Activated T-helper 1 cell treated with anti-CD3 and anti-CD28 coated beads, Interleukin-12 subunit alpha, Interleukin-12 subunit beta, Interleukin-2, Interleukin-4 antibody, amounts not matched to agents 30 ng/mL and 10 ng/mL and 1 ng/mL, durations not matched to agents 14 hours and 24 hours and 36 hours (primary cell): ENCODE data around the gene RNF20. TPM values are rescaled to one million over a fixed set of nuclear protein-coding genes. Genes with fewer than 3 reads are reported as not detected.
"Not testable (repeated sequence)": the region's sequence is repeated elsewhere in the genome, so short reads cannot be mapped to it uniquely, and the experiment has no call there.

ENCODE experiments used
- DNase-seq: peaks from one replicate; pipeline ENCODE4 v3.0.0; 2021; ENCODE audit warnings: low spot score
- H3K27ac Mint-ChIP-seq: one replicate; pipeline ENCODE4 v1.8.0; 2021; ENCODE audit warnings: mild to moderate bottlenecking, mixed read lengths
- H3K27me3 Mint-ChIP-seq: one replicate; pipeline ENCODE4 v1.8.0; 2022; ENCODE audit warnings: mild to moderate bottlenecking, moderate library complexity, mixed read lengths; ENCODE audit not compliant: insufficient read depth
- H3K36me3 Mint-ChIP-seq: one replicate; pipeline ENCODE4 v1.8.0; 2021; ENCODE audit warnings: low read depth, mixed read lengths
- H3K4me1 Mint-ChIP-seq: one replicate; pipeline ENCODE4 v1.8.0; 2021; ENCODE audit warnings: low read depth, mixed read lengths
- H3K4me3 Mint-ChIP-seq: one replicate; pipeline ENCODE4 v1.8.0; 2021; ENCODE audit warnings: mild to moderate bottlenecking, moderate library complexity, mixed read lengths
- H3K9me3 Mint-ChIP-seq: one replicate; pipeline ENCODE4 v1.8.0; 2021; ENCODE audit warnings: mixed read lengths
- intact Hi-C: fragments of 100-400 bp; cut with micrococcal nuclease; formaldehyde crosslinking; loops from one replicate; pipeline ENCODE4 v1.15.1; 2024
- total RNA-seq: library from RNA; stranded (reverse); gene quantifications from 2 replicates; pipeline ENCODE4 v1.2.3, GENCODE V29; 2022

RNF20 gene
- total RNA-seq, 1 donor from 2014 or later, result 45.9 TPM

DNA sequence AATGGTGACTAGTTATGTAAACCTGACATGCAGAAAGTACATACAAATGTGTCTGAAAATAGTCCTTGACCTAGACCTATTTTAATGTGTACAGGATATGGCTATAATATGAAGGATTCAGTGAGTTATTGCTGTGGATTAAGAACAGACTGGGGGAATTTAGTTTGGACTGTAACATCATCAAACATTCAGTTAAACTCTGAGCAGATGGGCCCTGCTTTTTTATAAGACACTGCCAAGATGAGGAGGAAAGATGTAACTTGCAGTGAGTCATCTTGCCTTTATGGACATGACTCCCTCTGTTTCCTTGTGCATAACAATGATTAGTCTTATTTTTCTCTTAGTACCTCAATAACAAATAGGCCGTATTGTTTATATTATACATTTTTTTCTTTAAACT lies 48.9 kb downstream of the RNF20 start:
- no peaks in the 10 kb centered on the region for H3K9me3 Mint-ChIP-seq
- DNase-seq, result no peak
- H3K27ac Mint-ChIP-seq, result no peak overlapping the region
- intact Hi-C loops, result no loop called here
- peaks cover 18% of the 10 kb centered on the region for H3K4me1 Mint-ChIP-seq
- H3K4me3 Mint-ChIP-seq, result no peak overlapping the region
- no peaks in the 10 kb centered on the region for H3K27me3 Mint-ChIP-seq
- H3K36me3 Mint-ChIP-seq, result no peaks in the 10 kb centered on the region

DNA sequence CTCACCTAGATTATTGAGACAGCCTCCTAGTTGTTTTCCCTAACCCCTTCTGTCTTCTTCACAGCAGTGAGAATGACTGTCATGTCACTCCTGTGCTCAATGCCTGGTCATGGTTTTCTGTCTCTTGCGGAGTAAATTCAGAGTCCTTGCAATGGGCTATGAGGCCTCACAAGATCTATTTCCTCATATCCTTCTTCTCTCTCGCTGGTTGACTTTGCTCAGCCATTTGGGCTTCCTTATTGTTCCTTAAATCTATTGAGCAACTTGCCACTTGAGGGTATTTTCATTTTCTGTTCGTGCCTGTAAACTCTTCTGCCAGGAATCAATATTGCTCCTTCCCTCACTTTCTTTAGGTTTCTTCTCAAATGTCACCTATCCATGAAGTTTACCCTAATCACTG lies 52.1 kb downstream of the RNF20 start:
- no peak for DNase-seq
- no peak overlapping the region for H3K27ac Mint-ChIP-seq
- no peak overlapping the region for H3K4me3 Mint-ChIP-seq
- H3K27me3 Mint-ChIP-seq, result peaks cover 2% of the 10 kb centered on the region
- H3K4me1 Mint-ChIP-seq, result peaks cover 18% of the 10 kb centered on the region
- no peaks in the 10 kb centered on the region for H3K9me3 Mint-ChIP-seq
- no peaks in the 10 kb centered on the region for H3K36me3 Mint-ChIP-seq
- intact Hi-C loops, result loop anchor here (1.0 kb wide), 2 partner anchors 52 to 187 kb away; partner anchors contain the start of genes MRPL50, RNF20 and ZNF189

DNA sequence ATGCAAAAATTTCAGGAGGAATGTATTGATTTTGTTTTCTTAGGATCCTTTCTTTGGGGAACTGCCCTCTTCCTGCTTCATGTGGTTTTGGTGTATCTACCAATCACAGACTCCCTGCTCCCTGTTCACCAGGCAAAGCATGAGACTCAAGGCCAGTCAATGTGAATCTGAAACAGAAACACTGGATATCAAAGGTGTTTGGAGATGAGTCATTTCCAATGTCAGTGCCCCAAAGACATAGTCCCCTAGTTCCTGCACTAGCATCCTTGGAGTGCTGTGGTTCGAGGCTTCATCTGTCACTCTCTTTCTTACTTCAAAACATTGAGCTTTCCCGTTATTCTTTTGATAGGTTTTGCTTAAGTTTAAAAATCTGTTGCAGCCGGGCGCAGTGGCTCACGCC lies 53.0 kb downstream of the RNF20 start:
- H3K36me3 Mint-ChIP-seq, result no peaks in the 10 kb centered on the region
- no peak overlapping the region for H3K27ac Mint-ChIP-seq
- intact Hi-C loops, result loop anchor here (1.0 kb wide), 2 partner anchors 53 to 188 kb away; partner anchors contain the start of genes MRPL50, RNF20 and ZNF189
- H3K9me3 Mint-ChIP-seq, result no peaks in the 10 kb centered on the region
- no peak overlapping the region for H3K4me3 Mint-ChIP-seq
- DNase-seq, result peak; percentile 37
- peaks cover 9% of the 10 kb centered on the region for H3K27me3 Mint-ChIP-seq
- H3K4me1 Mint-ChIP-seq, result peaks cover 18% of the 10 kb centered on the region

DNA sequence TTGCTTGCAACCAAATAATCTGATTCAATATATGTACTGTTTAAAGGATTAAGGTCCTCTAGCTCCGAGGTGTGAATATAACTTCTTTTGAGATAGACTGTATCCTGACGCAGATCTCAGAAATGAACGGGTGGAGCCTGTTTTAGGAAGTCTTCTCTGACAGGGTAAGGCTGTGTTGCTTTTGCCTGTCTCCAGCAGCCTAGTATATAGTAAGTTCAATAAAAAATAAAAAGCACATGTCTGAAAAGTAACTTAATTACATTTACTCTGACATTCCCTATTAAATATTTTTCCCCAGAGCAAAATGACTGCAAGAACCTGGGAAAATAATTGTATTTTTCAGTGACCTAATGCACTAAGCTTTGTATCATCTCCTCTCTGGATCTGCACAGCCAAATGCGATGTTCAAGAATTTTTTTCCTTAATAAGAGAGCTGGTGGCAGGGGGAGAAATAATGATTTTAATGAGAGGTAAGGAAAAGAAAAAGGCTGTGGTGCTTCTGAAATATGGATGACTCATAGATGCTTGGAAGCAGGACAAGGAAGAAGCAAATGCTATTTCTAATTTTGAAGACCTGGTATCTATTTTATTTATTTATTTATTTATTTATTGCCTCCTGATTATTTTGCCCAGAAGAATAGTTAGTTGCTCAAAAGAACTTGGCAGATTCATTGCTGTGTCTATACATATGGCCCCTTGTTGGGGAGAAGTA lies 53.8 kb downstream of the RNF20 start:
- no peaks in the 10 kb centered on the region for H3K36me3 Mint-ChIP-seq
- peaks cover 13% of the 10 kb centered on the region for H3K27me3 Mint-ChIP-seq
- no peaks in the 10 kb centered on the region for H3K9me3 Mint-ChIP-seq
- H3K27ac Mint-ChIP-seq, result no peak overlapping the region
- intact Hi-C loops, result no loop called here
- DNase-seq, result no peak
- H3K4me1 Mint-ChIP-seq, result peaks cover 18% of the 10 kb centered on the region
- no peak overlapping the region for H3K4me3 Mint-ChIP-seq

DNA sequence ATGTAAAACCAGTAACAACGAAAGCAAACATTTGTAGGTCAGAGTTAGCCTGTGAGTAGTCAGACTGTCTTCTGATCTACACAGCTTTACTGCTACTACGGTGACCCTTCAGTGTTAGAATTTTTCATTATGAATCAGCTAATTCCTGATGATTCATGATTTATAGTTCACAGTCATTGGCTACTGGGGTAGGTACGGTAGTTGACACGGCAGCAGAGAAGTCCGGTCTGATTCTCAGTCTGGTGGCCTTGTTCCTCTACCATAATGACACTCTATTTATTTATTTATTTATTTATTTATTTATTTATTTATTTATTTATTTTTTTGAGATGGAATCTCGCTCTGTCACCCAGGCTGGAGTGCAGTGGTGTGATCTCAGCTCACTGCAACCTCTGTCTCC lies 56.4 kb downstream of the RNF20 start:
- Mint-ChIP-seq H3K4me1 (peaks cover 18% of the 10 kb centered on the region), H3K27me3 (peaks cover 13% of the 10 kb centered on the region)
- H3K36me3 Mint-ChIP-seq, H3K9me3 Mint-ChIP-seq, intact Hi-C loops, H3K27ac Mint-ChIP-seq, H3K4me3 Mint-ChIP-seq, DNase-seq: not testable (repeated sequence)

DNA sequence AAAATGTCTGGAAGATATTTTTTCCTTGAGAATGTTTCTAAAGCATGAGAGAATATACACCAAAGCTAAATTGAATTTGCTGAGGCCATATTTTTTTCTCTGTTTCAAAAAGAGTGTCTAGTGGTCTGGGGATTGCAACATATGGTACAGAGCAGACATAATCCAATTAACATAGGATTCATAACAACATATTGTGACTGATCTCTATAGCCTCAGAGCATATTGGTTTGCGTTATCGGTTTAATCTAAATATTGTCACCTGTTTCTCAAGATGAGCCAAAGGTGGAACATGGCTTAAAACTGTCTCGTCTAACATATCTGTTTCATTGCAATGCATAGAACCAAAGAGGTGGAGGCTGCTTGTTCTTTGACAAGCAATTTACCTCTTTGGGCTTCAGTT lies 57.2 kb downstream of the RNF20 start:
- no peak for DNase-seq
- Mint-ChIP-seq H3K4me1 (peaks cover 11% of the 10 kb centered on the region), H3K36me3 (no peaks in the 10 kb centered on the region), H3K9me3 (no peaks in the 10 kb centered on the region), H3K27me3 (peaks cover 13% of the 10 kb centered on the region), H3K27ac (no peak overlapping the region), H3K4me3 (no peak overlapping the region)
- intact Hi-C loops, result no loop called here

DNA sequence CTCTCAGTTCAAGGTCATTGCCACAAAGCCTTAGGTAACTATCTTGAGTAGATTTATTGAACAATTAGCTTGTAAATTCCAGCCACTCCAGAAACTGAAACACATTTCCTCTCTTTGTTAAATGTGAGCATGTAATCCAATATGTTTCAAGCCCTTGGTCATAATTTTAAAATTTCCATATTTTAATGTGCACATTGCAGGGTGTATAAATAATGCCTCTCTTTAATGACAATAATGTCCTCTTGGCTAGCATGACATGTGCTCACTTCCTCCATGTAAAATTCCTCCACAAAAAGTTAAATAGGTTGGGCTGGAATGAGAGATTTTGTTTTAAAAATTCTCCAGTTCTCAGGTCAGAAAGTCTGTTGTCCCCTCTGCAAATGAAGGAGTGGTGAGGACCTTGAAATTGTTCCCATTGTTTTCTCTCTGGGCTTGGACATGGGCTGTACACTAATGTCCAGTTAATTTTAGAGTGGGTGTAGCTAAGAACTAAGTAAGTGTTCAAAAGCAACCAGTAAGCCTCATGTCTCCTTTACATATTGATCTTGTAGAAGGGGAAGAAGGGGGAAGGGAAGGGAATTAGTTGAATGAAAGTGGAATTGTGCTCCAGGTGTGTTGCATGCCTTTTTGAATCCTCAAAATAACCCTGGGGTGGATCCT lies 58.3 kb downstream of the RNF20 start:
- no peak overlapping the region for H3K27ac Mint-ChIP-seq
- H3K9me3 Mint-ChIP-seq, result no peaks in the 10 kb centered on the region
- peaks cover 1% of the 10 kb centered on the region for H3K4me1 Mint-ChIP-seq
- peaks cover 13% of the 10 kb centered on the region for H3K27me3 Mint-ChIP-seq
- DNase-seq, result no peak
- intact Hi-C loops, result no loop called here
- H3K36me3 Mint-ChIP-seq, result no peaks in the 10 kb centered on the region
- H3K4me3 Mint-ChIP-seq, result no peak overlapping the region

DNA sequence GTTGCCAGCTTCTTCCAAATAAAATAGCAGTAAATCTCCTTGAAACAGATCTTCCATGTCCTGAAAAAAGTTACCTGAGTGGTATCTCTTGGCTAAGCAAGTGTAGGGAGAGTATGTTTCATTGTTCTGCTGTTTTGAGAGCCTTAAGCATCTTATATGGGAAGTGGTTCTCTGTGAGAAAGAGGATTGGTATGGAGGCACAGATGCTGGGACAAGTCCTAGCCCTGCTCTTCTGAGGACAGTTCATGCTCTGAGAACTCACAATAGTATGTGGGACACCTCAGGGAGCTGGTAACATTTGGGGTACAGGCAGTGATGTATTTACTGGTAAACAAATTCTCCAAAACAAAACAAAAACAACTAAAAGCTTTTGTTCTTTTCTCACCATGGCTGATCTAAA lies 59.1 kb downstream of the RNF20 start:
- no peak for DNase-seq
- Mint-ChIP-seq H3K36me3 (no peaks in the 10 kb centered on the region), H3K27ac (no peak overlapping the region), H3K27me3 (peaks cover 13% of the 10 kb centered on the region), H3K4me1 (no peaks in the 10 kb centered on the region), H3K4me3 (no peak overlapping the region), H3K9me3 (no peaks in the 10 kb centered on the region)
- intact Hi-C loops, result no loop called here

DNA sequence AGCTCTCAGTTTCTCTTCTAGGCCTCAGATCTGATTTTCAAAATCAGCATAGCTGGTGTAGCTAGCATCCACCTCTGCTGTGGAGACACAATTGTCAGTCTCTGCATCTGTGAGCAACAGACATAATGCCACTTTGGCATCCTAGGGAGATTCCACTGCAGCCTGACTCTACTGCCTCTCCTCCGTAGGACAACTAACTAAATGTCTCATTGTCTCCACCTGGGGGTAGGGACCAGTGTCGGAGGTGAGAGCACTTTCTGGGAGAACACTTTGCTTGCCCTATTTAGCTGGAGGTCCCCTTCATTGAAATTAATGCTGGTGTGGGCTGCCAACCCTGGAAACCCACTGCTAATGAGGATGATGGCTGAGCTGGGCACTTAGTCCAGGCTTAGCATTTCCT lies 59.7 kb downstream of the RNF20 start:
- DNase-seq, result no peak
- Mint-ChIP-seq H3K27ac (no peak overlapping the region), H3K27me3 (peaks cover 11% of the 10 kb centered on the region), H3K4me1 (no peaks in the 10 kb centered on the region), H3K36me3 (no peaks in the 10 kb centered on the region), H3K9me3 (no peaks in the 10 kb centered on the region), H3K4me3 (no peak overlapping the region)
- intact Hi-C loops, result no loop called here

DNA sequence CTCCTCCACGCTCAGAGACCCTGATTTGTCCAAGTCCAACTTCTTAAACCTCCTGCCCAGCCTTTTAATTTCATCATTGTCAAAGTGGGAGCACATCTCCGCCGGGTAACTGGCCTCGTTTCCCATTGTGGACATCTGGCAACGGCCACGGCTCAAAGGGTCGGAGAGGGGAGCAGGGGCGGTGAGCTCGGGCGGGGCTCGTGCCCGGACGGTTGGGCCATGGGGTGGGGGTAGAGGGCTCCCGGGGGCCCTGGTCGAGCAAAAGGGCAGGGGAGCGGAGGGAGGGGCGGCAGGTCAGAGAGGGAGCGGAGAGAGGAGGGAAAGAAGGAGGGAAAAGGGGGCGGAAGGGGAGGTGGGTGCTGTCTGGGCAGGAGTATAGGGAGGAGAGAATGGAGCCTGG lies 61.1 kb downstream of the RNF20 start, which contains the start of gene PPP3R2:
PPP3R2 (minus strand) TSS at position 174 of the 400 bp plus-strand sequence; CDS start at position 126, 48 bp downstream.
- intact Hi-C loops, result no loop called here
- DNase-seq, result no peak
- H3K27me3 Mint-ChIP-seq, result peaks cover 11% of the 10 kb centered on the region
- no peaks in the 10 kb centered on the region for H3K9me3 Mint-ChIP-seq
- no peaks in the 10 kb centered on the region for H3K36me3 Mint-ChIP-seq
- H3K4me3 Mint-ChIP-seq, result no peak within 1 kb of the TSS
- H3K4me1 Mint-ChIP-seq, result no peaks in the 10 kb centered on the region
- H3K27ac Mint-ChIP-seq, result no peak within 1 kb of the TSS

DNA sequence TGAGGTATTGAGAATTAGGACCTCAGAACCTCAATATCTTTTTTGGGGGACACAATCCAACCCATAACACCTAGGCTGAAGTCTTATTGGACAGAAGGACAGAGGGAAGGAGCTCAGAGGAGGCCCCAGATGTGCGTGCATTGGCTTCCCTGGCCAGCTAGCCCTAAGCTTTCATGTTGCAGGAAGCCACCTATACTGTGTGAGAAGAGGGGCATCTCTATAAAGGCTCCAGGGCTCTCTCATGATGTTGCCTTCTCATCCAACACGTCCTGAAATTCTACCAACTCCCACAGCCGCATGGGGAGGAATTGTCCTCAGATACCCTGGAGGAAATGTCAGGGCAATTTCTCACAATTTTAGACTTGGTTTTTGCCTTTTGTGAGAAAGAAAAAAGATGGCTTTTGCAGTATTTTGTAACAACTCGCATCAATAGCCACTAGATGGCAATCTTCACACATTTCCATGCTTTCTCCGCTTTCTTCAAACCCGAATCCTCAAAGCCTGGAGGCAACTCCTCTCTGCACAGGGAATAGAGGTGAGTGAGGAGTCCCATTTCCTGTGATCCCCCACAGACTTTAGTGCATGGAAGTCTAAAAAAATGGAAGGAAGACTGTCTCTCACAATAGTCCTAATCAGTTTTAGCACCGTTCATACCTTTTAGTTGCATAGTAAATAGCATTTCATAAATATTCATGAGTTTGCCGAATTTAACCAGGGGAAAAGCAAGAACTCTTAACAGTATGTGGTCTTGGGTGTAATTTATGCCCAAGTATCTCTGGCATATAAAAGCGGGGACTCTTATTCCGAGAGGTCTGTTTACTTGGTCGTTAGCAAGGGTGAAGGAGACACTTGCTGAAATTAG lies 68.5 kb downstream of the RNF20 start:
- H3K9me3 Mint-ChIP-seq, result no peaks in the 10 kb centered on the region
- no peak for DNase-seq
- H3K36me3 Mint-ChIP-seq, result no peaks in the 10 kb centered on the region
- peaks cover 12% of the 10 kb centered on the region for H3K27me3 Mint-ChIP-seq
- H3K4me1 Mint-ChIP-seq, result peaks cover 4% of the 10 kb centered on the region
- no peak overlapping the region for H3K4me3 Mint-ChIP-seq
- no peak overlapping the region for H3K27ac Mint-ChIP-seq
- intact Hi-C loops, result loop anchor here (1.0 kb wide), 1 partner anchor 126 kb away; no protein-coding TSS in a partner anchor

DNA sequence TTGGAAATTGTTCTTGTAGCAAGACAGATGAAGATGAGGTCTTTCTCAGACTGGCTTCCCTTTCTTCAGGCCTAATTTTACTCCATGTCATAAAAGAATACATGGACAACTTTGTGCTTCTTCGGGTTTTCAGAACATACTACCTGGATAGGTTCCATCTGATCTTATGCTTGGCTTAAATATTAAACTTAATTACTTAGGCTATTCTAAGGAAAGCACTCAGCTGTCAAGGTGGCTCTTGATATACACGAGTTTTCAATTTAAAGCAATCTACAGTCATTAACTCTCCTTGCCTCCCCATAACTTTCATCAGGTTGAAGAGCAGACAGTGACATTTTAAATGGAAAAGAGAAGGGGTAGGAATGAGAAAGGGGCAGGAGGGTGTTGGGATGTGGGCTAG lies 70.6 kb downstream of the RNF20 start:
- intact Hi-C loops, result no loop called here
- Mint-ChIP-seq H3K27ac (no peak overlapping the region), H3K36me3 (no peaks in the 10 kb centered on the region)

DNA sequence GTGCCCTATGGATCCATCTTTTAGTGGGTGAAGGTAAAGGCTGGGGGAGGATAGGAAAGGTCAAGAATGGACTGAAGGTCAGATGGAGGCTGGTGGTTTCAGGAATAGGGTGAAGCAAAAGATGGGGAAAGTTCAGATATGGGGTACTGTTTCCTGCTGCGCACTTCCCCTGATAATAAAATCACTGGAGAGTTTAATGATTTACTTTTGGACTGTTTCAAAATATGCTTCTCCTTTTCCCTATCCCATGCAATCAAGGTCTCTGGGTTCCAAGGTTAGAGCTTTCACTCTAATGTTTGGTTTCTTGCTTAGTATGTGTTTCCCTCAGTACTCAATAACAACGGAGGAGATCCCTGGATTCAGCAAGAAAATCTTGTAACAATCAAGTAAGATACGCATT lies 71.9 kb downstream of the RNF20 start:
- H3K9me3 Mint-ChIP-seq, result no peaks in the 10 kb centered on the region
- H3K27me3 Mint-ChIP-seq, result peaks cover 10% of the 10 kb centered on the region
- H3K4me3 Mint-ChIP-seq, result no peak overlapping the region
- H3K36me3 Mint-ChIP-seq, result no peaks in the 10 kb centered on the region
- no peak for DNase-seq
- H3K4me1 Mint-ChIP-seq, result peaks cover 4% of the 10 kb centered on the region
- H3K27ac Mint-ChIP-seq, result no peak overlapping the region
- intact Hi-C loops, result no loop called here

More for the DNA sequence above, 70.6 kb downstream of the RNF20 start:
- Mint-ChIP-seq H3K4me3 (no peak overlapping the region), H3K27me3 (peaks cover 12% of the 10 kb centered on the region), H3K4me1 (peaks cover 4% of the 10 kb centered on the region), H3K9me3 (no peaks in the 10 kb centered on the region)
- no peak for DNase-seq
